ENCODE results near the gene ST6GALNAC6.

GRCh38 chr9:127876026-127876763 lies 23.2 kb downstream of the ST6GALNAC6 start:
- no peak for TF ChIP-seq FOXM1 (IDR thresholded peaks at IDR 0.05; ENCODE audit: borderline replicate concordance)
- no peak for TF ChIP-seq ARNT (IDR thresholded peaks at IDR 0.05)
- no peak for TF ChIP-seq FOXK2 (IDR thresholded peaks at IDR 0.05)
- TF ChIP-seq ELF4 (IDR thresholded peaks at IDR 0.05) = no peak
- TF ChIP-seq SP1 (IDR thresholded peaks at IDR 0.05) = no peak
- TF ChIP-seq ZNF384 (IDR thresholded peaks at IDR 0.05) = no peak
- TF ChIP-seq SUZ12 (IDR thresholded peaks at IDR 0.05) = no peak
- TF ChIP-seq NFRKB (IDR thresholded peaks at IDR 0.05) = no peak
- no peak for TF ChIP-seq FOXA1 (IDR thresholded peaks at IDR 0.05)
- no peak for TF ChIP-seq HDGF (IDR thresholded peaks at IDR 0.05; ENCODE audit: borderline replicate concordance)
- no peak for TF ChIP-seq TARDBP (IDR thresholded peaks at IDR 0.05)
- TF ChIP-seq L3MBTL2 (conservative IDR thresholded peaks at IDR 0.05) = no peak
